SK-N-MC (cell line): ENCODE results near the gene CDHR4.

ENCODE experiments used
- DNase-seq: peaks from one replicate; pipeline ENCODE4 v3.0.0-alpha.2; 2011; ENCODE audit warnings: low read depth, low spot score
- H3K27ac ChIP-seq: fragments of 200-600 bp; sonication (generic); 2 replicates; pipeline ENCODE4 v1.5.1; 2016; ENCODE audit warnings: mixed run types
- H3K36me3 ChIP-seq: fragments of 200-600 bp; sonication (generic); 2 replicates; pipeline ENCODE4 v1.6.1; 2017; ENCODE audit warnings: antibody characterized with exemption, low read length, mixed read lengths; ENCODE audit not compliant: insufficient read depth
- H3K4me3 ChIP-seq: fragments of 200-600 bp; sonication (generic); 2 replicates; pipeline ENCODE4 v1.5.1; 2016
- H3K9ac ChIP-seq: fragments of 200-600 bp; sonication (generic); 2 replicates; pipeline ENCODE4 v1.8.0; 2017; ENCODE audit warnings: mixed run types, mixed read lengths; ENCODE audit not compliant: insufficient read length
- H3K9me3 ChIP-seq: fragments of 200-600 bp; sonication (generic); 2 replicates; pipeline ENCODE4 v1.6.1; 2017; ENCODE audit warnings: low read depth, mild to moderate bottlenecking, antibody characterized with exemption, low read length, moderate library complexity, mixed read lengths
- EZH2 ChIP-seq: fragments of 200-600 bp; sonication (generic); IDR thresholded peaks from one replicate; pipeline ENCODE4 v1.6.1; 2017; ENCODE audit warnings: antibody characterized with exemption
- FOXP2 ChIP-seq: optimal IDR thresholded peaks from 2 replicates; pipeline ENCODE3; 2011; ENCODE audit warnings: mild to moderate bottlenecking, moderate library complexity; ENCODE audit not compliant: insufficient read depth; ENCODE audit errors: extremely low read length, control extremely low read depth
- POLR2AphosphoS5 ChIP-seq: IDR thresholded peaks from 2 replicates; pipeline ENCODE4 v1.6.1; 2012; ENCODE audit warnings: mild to moderate bottlenecking, low read depth, low read length, borderline replicate concordance

Gene CDHR4, protein sequence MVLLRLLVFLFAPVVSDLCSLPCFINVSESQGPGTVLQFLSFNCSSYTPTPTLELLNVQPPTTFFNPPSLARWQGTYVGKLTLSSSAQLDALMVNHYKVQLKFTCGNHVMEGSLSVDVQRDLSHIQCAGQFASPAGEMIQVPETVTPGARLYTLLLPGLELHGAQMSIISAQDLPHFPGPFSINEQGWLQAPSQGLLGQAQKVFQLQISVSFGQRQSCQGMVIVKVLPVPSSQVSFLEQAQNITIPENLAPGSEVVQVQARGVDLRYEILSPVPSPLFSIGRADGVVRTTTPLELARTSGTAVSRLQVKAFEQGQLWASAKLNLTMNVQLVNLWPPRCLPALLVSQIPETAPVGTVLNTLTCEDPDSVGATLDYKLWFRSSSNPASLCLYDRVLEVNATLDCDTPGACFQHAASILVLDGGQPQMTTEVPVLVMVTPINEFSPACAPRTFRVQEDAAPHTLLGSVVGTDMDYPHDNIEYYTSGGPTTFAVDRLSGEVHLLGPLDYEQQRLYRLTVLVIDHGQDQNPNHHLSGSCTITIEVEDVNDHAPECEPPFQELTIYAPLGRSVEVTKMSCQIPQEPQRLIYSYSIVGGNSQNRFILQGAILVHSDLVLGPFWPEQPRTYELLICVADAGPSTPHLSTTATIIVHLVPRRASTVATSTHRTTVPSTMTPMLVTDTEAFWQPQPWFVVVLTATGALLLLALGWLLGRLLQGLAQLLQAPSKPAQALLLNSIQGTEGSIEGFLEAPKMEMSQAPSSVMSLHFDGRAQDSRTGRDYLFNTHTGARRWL

DNA sequence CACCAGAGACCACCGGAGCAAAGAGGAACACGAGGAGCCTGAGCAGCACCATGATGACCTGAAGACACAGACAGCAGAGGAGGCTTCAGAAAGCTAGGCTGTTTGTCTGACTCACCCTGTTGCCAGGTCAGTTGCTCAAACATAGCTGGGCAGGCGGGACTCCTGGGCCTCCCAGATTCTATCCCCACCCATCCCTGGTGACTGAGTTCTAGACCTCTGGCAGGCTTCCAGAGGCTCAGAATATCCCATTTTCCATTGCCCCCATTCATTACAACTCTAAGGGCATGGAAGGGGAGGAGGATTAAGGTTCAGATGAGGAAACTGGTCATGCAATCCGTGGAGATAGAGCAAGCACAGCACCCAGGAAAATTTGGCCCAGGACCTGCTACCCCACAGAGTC lies at the start of gene CDHR4:
Gene CDHR4, minus strand, starts transcription at position 113 of the 400 bp plus-strand sequence. Its CDS starts 61 bp downstream, at position 52.
- Histone ChIP-seq H3K9ac (no peak within 1 kb of the TSS), H3K9me3 (no peaks in the 10 kb centered on the region), H3K27ac (no peak within 1 kb of the TSS), H3K4me3 (no peak within 1 kb of the TSS), H3K36me3 (no peaks in the 10 kb centered on the region)
- TF ChIP-seq EZH2: no peak
- no peak for TF ChIP-seq FOXP2
- TF ChIP-seq POLR2AphosphoS5: no peak
- no peak for DNase-seq

DNA sequence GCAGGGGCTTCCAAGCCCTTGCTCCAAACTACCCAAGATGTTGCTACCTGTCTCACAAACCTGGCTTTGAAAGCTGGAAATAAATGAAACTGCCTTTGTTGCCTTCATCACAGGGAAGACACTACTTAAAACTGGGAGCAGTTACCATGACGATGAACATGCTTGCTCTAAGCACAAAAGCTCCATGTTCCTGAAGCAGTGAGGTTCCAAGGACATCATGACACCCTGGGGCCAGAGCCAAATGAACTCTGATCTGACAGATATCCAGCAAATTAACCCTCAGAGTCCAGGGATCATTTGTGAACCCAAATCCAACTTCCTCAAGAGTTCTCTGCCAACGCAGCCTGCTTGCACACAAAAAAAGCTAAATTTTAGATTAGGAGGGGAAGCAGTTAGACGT lies 46.0 kb upstream of the CDHR4 start:
- no peak overlapping the region for H3K27ac ChIP-seq

DNA sequence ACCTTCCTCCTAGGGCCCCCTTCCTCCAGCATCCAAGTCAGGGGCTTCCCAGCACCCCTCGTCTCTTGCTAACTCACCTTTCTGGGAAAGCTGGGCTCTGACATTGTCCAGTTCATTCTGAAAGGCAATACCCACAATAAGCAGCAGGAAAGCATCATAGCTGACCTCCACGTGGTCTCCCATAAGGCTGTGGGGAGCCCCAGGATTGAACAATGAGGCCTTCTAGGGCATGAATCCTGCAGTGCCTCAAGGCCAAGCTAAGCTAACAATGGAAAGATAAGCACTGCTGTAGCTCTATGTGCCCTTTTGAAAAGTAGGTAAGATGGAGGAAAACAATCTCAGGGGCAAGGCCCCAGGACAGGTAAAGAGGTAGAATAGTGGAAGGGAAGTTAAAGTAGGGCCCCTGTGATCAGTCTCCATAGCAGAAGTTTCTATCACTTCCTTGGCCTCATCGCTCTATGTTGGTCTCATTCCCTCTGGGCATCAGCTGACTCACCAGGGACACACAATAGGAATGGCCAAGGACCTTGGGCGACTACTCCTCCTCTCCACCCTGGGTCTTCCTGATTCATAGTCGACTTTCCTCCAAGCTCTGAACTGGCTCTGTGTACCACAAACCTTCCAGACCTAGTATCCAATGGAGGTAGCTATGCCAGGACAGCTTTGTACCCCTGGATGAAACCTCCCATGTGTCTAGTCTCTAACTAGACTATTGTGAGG lies 45.0 kb upstream of the CDHR4 start:
- no peaks in the 10 kb centered on the region; the same call in 1 of the 2 replicates for H3K36me3 ChIP-seq
- no peak overlapping the region for H3K27ac ChIP-seq
- no peak overlapping the region for H3K9ac ChIP-seq
- no peaks in the 10 kb centered on the region for H3K9me3 ChIP-seq
- no peak for DNase-seq
- H3K4me3 ChIP-seq: no peak overlapping the region
- no peak for TF ChIP-seq POLR2AphosphoS5
- no peak for TF ChIP-seq FOXP2
- no peak for TF ChIP-seq EZH2

More for the DNA sequence above, 46.0 kb upstream of the CDHR4 start:
- Histone ChIP-seq H3K36me3 (no peaks in the 10 kb centered on the region; the same call in 1 of the 2 replicates), H3K9ac (no peak overlapping the region), H3K4me3 (no peak overlapping the region), H3K9me3 (no peaks in the 10 kb centered on the region)
- no peak for DNase-seq
- TF ChIP-seq POLR2AphosphoS5 (no peak), FOXP2 (no peak), EZH2 (no peak)

DNA sequence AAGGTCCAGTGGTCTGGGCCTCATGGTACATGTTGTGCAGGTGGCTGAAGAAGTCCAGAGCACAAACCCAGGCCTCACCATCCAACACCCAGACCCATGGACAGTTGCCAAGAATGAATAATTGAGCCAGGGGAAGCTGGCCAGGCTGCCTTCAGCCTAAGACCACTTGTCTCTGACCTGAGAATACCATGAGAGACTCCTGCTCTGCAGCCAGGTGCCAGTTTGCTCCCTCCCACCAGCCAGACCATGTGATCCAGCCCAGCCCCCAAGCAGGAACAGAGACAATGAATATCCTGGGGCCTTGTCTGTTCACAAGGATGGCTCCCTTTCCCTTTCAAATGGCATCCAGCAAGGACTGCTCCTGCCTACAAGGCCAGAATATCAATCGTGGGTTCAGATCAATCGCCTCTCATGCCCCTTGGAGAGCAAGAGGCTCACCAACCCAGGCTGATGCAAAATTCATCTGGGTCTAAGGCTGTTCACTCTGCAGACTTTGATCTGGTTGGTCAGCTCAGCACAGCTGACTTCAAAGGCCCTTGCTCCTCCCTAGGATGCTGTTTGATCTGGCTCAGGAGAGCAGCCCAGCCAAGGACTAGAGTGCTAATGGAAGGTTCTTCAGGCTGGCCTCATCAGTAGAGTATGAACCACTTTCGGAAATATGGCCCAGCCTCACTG lies 43.3 kb upstream of the CDHR4 start:
- no peak overlapping the region for H3K4me3 ChIP-seq
- DNase-seq: no peak

DNA sequence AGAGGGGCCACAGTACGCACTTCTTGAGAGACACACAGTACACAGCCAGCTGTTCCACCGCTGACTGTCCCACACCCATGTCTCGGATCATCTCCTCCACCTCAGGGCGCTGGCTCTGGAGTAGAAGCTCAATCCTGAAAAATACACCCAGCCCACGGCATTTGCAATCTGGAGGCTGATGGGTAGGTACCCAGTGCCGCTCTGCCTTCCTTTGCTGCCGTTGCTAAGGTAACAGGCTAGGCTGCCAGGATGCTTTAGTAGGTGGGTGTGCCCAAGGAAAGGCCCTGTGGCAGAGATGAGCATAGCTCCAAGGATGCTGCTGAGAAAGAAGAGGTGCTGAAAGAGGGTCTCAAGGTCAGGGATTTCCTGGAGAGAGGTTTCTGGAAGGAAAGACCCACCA lies 42.1 kb upstream of the CDHR4 start:
- DNase-seq: no peak
- no peak for TF ChIP-seq FOXP2
- TF ChIP-seq POLR2AphosphoS5: no peak
- TF ChIP-seq EZH2: no peak
- no peaks in the 10 kb centered on the region; the same call in 1 of the 2 replicates for H3K36me3 ChIP-seq

More for the DNA sequence above, 43.3 kb upstream of the CDHR4 start:
- H3K9me3 ChIP-seq: no peaks in the 10 kb centered on the region
- TF ChIP-seq FOXP2 (no peak), POLR2AphosphoS5 (no peak)
- no peak overlapping the region for H3K27ac ChIP-seq
- no peak overlapping the region for H3K9ac ChIP-seq
- no peaks in the 10 kb centered on the region; the same call in 1 of the 2 replicates for H3K36me3 ChIP-seq

DNA sequence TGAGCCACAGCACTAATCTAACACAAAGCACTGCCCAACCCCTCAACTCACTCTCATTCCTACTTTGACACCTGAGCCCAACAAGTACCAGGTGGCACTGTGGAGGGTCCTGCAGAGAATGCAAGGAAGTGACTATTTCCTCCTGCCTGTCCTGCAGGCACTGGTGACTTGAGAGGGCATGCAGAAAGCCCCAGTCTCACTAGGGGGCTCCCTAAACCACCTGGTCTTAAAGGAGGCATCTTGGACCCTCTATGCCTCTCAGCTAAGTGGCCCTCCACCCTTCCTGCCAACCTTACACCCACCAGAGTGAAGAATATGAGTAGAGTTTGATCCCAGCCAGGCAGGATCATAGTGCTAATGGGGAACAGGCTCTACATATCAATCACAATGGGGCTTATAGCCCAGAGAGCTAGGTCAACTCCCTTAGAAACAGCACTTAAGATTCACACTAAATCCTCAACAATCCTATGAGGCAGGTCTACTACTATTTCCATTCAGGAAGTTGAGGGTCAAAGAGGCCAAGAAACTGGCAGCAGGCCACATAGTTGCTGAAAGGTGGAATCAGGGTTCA lies 41.5 kb upstream of the CDHR4 start:
- Histone ChIP-seq H3K4me3 (no peak overlapping the region), H3K9me3 (no peaks in the 10 kb centered on the region), H3K27ac (no peak overlapping the region), H3K9ac (no peak overlapping the region), H3K36me3 (no peaks in the 10 kb centered on the region; the same call in 1 of the 2 replicates)
- no peak for TF ChIP-seq FOXP2
- no peak for TF ChIP-seq EZH2
- TF ChIP-seq POLR2AphosphoS5: no peak
- DNase-seq: no peak

More for the DNA sequence above, 42.1 kb upstream of the CDHR4 start:
- Histone ChIP-seq H3K9me3 (no peaks in the 10 kb centered on the region), H3K4me3 (no peak overlapping the region), H3K27ac (no peak overlapping the region), H3K9ac (no peak overlapping the region)

DNA sequence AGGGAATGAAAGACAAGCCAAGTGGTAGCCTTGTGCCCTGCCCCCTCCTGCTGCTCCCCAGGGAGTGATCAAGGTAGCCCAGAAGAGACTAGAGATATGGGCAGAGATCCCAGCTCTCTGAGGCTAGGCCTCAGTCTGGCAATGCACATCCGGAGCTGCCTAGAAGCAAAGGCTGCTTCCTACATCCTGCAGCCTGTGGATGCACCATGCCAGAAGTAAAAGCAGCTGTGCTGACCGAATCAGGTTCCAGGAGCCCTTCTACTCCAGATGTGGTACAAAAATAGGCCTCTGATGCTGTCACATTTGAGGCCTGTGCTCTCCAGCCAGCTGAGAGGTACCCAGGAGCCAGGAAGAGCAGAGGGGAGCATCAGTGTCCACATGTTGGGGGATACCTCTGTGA lies 40.7 kb upstream of the CDHR4 start:
- Histone ChIP-seq H3K9me3 (no peaks in the 10 kb centered on the region), H3K36me3 (no peaks in the 10 kb centered on the region; the same call in 1 of the 2 replicates), H3K9ac (no peak overlapping the region), H3K27ac (no peak overlapping the region), H3K4me3 (no peak overlapping the region)
- no peak for TF ChIP-seq FOXP2
- no peak for TF ChIP-seq EZH2
- TF ChIP-seq POLR2AphosphoS5: no peak
- DNase-seq: no peak
